Smooth muscle cell (in vitro differentiated cells): ENCODE measurements around the gene UBA1. TPM values are rescaled to one million over a fixed set of nuclear protein-coding genes. Genes with fewer than 3 reads are reported as not detected.

ENCODE experiments used
- DNase-seq: peaks from one replicate; lab custom pipeline; 2025; ENCODE audit not compliant: unreplicated experiment; lab: John Stamatoyannopoulos, UW
- H2AFZ ChIP-seq: fragments of 200-600 bp; sonication (generic); 2 replicates; pipeline ENCODE4 v1.6.0; 2016; ENCODE audit warnings: antibody characterized with exemption, low read depth, mild to moderate bottlenecking
- H3F3A ChIP-seq: fragments of 200-600 bp; sonication (generic); 2 replicates; pipeline ENCODE4 v1.6.0; 2017; ENCODE audit warnings: antibody characterized with exemption, low read depth
- H3K27ac ChIP-seq: fragments of 200-600 bp; sonication (generic); 2 replicates; pipeline ENCODE4 v1.5.1; 2016; ENCODE audit warnings: low read depth, mild to moderate bottlenecking
- H3K27me3 ChIP-seq: fragments of 200-600 bp; sonication (generic); 2 replicates; pipeline ENCODE4 v1.6.1; 2016; ENCODE audit warnings: low read depth, mild to moderate bottlenecking
- H3K36me3 ChIP-seq: fragments of 200-600 bp; sonication (generic); 2 replicates; pipeline ENCODE4 v1.5.1; 2016; ENCODE audit warnings: low read depth
- H3K4me1 ChIP-seq: fragments of 200-600 bp; sonication (generic); 2 replicates; pipeline ENCODE4 v1.5.1; 2016; ENCODE audit warnings: low read depth
- H3K4me2 ChIP-seq: fragments of 200-600 bp; sonication (generic); 2 replicates; pipeline ENCODE4 v1.6.0; 2016; ENCODE audit warnings: mild to moderate bottlenecking
- H3K4me3 ChIP-seq: fragments of 200-600 bp; sonication (generic); 2 replicates; pipeline ENCODE4 v1.5.1; 2016; ENCODE audit warnings: mild to moderate bottlenecking
- H3K79me2 ChIP-seq: fragments of 200-600 bp; sonication (generic); 2 replicates; pipeline ENCODE4 v1.6.0; 2016; ENCODE audit warnings: low read depth, mild to moderate bottlenecking
- H3K9ac ChIP-seq: fragments of 200-600 bp; sonication (generic); 2 replicates; pipeline ENCODE4 v1.6.0; 2016; ENCODE audit warnings: low read depth
- H3K9me3 ChIP-seq: fragments of 200-600 bp; sonication (generic); replicated peaks from 2 replicates; pipeline ENCODE4 v1.5.1; 2016; ENCODE audit warnings: low read depth
- H4K20me1 ChIP-seq: fragments of 200-600 bp; sonication (generic); 2 replicates; pipeline ENCODE4 v1.6.0; 2016; ENCODE audit warnings: low read depth
- CTCF ChIP-seq: fragments of 200-600 bp; sonication (generic); IDR thresholded peaks from 2 replicates; pipeline ENCODE4 v1.5.1; 2017; ENCODE audit warnings: borderline replicate concordance, mild to moderate bottlenecking, antibody characterized with exemption; ENCODE audit not compliant: insufficient read depth, poor library complexity, severe bottlenecking
- WGBS: methylation state at CpG from one replicate; pipeline ENCODE4 v1.1.7; 2016; ENCODE audit warnings: low lambda C conversion rate; 5-methylcytosine and 5-hydroxymethylcytosine counted together
- polyA plus RNA-seq: library from polyadenylated mRNA; unstranded; fragments of >200 nt; fragmentation: Nextera tagmentation; extraction: Ambion mirVana; gene quantifications from 2 replicates; pipeline ENCODE4 v1.2.1, GENCODE V29; 2016
- total RNA-seq: library from RNA; depleted of rRNA; stranded (reverse); fragments of >200 nt; gene quantifications from 2 replicates; pipeline ENCODE4 v1.2.3, GENCODE V29; 2014

UBA1 gene
- total and polyA plus RNA-seq, 2 experiments from 2014 or later, result 223 to 246 TPM

- Histone ChIP-seq H4K20me1 (peaks cover 54% of the 10 kb centered on the region), H3K27ac (no peak overlapping the region), H3K9me3 (no peaks in the 10 kb centered on the region), H3K27me3 (no peaks in the 10 kb centered on the region), H3K4me2 (no peak overlapping the region), H2AFZ (no peak overlapping the region), H3K9ac (no peak overlapping the region), H3K36me3 (no peaks in the 10 kb centered on the region), H3F3A (no peaks in the 10 kb centered on the region), H3K4me1 (no peaks in the 10 kb centered on the region), H3K4me3 (no peak overlapping the region), H3K79me2 (peaks cover 76% of the 10 kb centered on the region)
- WGBS, result 91% methylated on average over 5 of the region's 5 CpGs
- no peak for DNase-seq
- TF ChIP-seq CTCF, result no peak
Observed at GRCh38 chrX:47158781-47159180, 34.8 kb upstream of the UBA1 start.

- Histone ChIP-seq H3K36me3 (no peaks in the 10 kb centered on the region), H3K9me3 (no peaks in the 10 kb centered on the region), H3K4me3 (no peak overlapping the region), H3K4me2 (no peak overlapping the region), H3F3A (no peaks in the 10 kb centered on the region), H3K27ac (no peak overlapping the region), H2AFZ (no peak overlapping the region), H3K27me3 (no peaks in the 10 kb centered on the region), H3K9ac (no peak overlapping the region), H4K20me1 (peaks cover 57% of the 10 kb centered on the region), H3K4me1 (no peaks in the 10 kb centered on the region), H3K79me2 (peaks cover 80% of the 10 kb centered on the region)
- no peak for DNase-seq
- no peak for TF ChIP-seq CTCF
- WGBS, result 76% methylated on average over 4 of the region's 4 CpGs
Observed at GRCh38 chrX:47160781-47161180, 32.8 kb upstream of the UBA1 start.

GRCh38 chrX:47162927-47163583, 30.6 kb upstream of the UBA1 start:
- Histone ChIP-seq H3K4me2 (no peak overlapping the region), H3K27ac (no peak overlapping the region), H3K9me3 (no peaks in the 10 kb centered on the region), H3K4me3 (no peak overlapping the region), H3K27me3 (no peaks in the 10 kb centered on the region), H4K20me1 (peaks cover 55% of the 10 kb centered on the region), H3F3A (no peaks in the 10 kb centered on the region), H3K9ac (no peak overlapping the region), H2AFZ (no peak overlapping the region), H3K36me3 (no peaks in the 10 kb centered on the region), H3K4me1 (no peaks in the 10 kb centered on the region), H3K79me2 (peaks cover 81% of the 10 kb centered on the region)
- DNase-seq, result no peak
- 86% methylated on average over 5 of the region's 5 CpGs for WGBS
- TF ChIP-seq CTCF, result no peak

GRCh38 chrX:47164420-47164819, 29.2 kb upstream of the UBA1 start:
- Histone ChIP-seq H4K20me1 (peaks cover 55% of the 10 kb centered on the region), H3K9me3 (no peaks in the 10 kb centered on the region), H3K4me2 (no peak overlapping the region), H3K4me3 (no peak overlapping the region), H2AFZ (no peak overlapping the region), H3K9ac (no peak overlapping the region), H3K36me3 (no peaks in the 10 kb centered on the region), H3K27ac (no peak overlapping the region), H3K79me2 (peaks cover 72% of the 10 kb centered on the region), H3K27me3 (no peaks in the 10 kb centered on the region), H3K4me1 (no peaks in the 10 kb centered on the region), H3F3A (no peaks in the 10 kb centered on the region)
- no peak for DNase-seq
- no peak for TF ChIP-seq CTCF
- 90% methylated on average over 3 of the region's 3 CpGs for WGBS
